BLaER1 treated with 17β-estradiol and CSF1 and Interleukin-3, amounts not matched to agents 10 nM and 100 nM (cell line): Measurements from ENCODE around the gene AEBP1.

Experiments used
- H3K27ac ChIP-seq, 11 experiments: shearing (Covaris generic); formaldehyde crosslinking; 2 replicates each; pipeline ENCODE4 v1.8.1; 2022
- H3K27me3 ChIP-seq, 11 experiments: shearing (Covaris generic); formaldehyde crosslinking; 2 replicates each; pipeline ENCODE4 v1.8.1; 2022
- H3K36me3 ChIP-seq, 11 experiments: shearing (Covaris generic); formaldehyde crosslinking; 2 replicates each; pipeline ENCODE4 v1.8.1; 2022
- H3K4me1 ChIP-seq, 10 experiments: shearing (Covaris generic); formaldehyde crosslinking; 2 replicates each; pipeline ENCODE4 v1.8.1; 2022
- H3K4me2 ChIP-seq, 11 experiments: shearing (Covaris generic); formaldehyde crosslinking; 2 replicates each; pipeline ENCODE4 v1.8.1; 2022
- H3K4me3 ChIP-seq, 10 experiments: shearing (Covaris generic); formaldehyde crosslinking; 2 replicates each; pipeline ENCODE4 v1.8.1; 2022
- H3K9ac ChIP-seq, 11 experiments: shearing (Covaris generic); formaldehyde crosslinking; 2 replicates each; pipeline ENCODE4 v1.8.1; 2022
- H3K9me3 ChIP-seq, 11 experiments: shearing (Covaris generic); formaldehyde crosslinking; replicated peaks in 1 of 11; 2 replicates each; pipeline ENCODE4 v1.8.1; 2022
- H4K20me1 ChIP-seq, 11 experiments: shearing (Covaris generic); formaldehyde crosslinking; 2 replicates each; pipeline ENCODE4 v1.8.1; 2022
- Cebpa-rat ChIP-seq, 11 experiments: shearing (Covaris generic); IDR thresholded peaks; 2 replicates each; pipeline ENCODE4 v1.8.1; 2022

AEBP1 gene

DNA sequence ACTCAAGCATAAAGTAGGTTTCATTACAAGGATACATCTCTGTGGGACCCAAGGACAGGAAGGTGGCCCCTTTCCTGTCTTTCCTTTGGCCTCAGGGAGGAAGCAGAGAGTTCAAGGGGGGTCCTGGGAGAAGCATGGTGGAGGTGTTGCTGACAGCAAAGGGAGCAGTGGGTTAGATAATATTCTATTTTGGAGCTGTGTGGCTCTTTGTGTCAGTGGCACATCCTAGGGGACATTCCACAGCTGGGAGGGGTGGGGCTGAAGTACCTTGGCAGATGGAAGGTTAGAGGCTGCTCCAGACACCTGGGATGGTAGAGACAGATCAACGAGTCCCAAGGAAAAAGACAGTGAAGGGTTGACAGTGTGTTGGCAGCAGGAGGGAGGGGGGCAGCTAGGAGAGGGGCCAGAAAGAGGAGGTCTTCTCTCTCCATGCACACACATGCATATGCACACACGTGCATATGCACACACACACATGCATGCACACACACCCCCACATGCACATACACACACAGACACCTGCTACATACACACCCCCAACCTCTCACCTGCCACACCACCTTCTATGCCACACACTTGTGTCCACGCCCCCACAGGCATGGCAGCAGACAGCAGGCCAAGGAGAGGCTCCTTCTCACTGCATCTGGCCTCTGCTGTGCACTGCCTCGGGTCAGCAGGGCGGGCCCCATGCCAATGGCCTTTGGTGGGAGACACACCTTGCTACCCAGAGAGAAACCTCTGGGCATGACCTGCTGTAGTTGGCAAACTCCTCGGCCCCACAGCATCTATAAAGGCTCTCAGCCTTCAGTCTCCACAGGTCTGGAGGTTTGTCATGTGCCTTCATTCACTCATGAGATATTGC lies 24.8 kb downstream of the AEBP1 start:
- no peaks in the 10 kb centered on the region for H3K36me3 ChIP-seq
- no peaks in the 10 kb centered on the region for H4K20me1 ChIP-seq
- TF ChIP-seq Cebpa-rat (IDR thresholded peaks at IDR 0.05): no peak
- peaks cover 48 to 79% (median 68%) of the 10 kb centered on the region in 10 experiments for H3K4me1 ChIP-seq
- H3K9me3 ChIP-seq: no peaks in the 10 kb centered on the region
- H3K4me3 ChIP-seq: peak overlapping the region in 1 of 10 experiments; percentile 28; a peak in 1 of 20 replicates
- peak overlapping the region; percentile 27 to 86 (median 72); a peak in 21 of 22 replicates for H3K27ac ChIP-seq
- H3K4me2 ChIP-seq: peak overlapping the region; percentile 68 to 93 (median 85)
- no peaks in the 10 kb centered on the region for H3K27me3 ChIP-seq
- peak overlapping the region in 9 of 11 experiments; percentile 19 to 66 (median 36); a peak in 13 of 22 replicates for H3K9ac ChIP-seq

DNA sequence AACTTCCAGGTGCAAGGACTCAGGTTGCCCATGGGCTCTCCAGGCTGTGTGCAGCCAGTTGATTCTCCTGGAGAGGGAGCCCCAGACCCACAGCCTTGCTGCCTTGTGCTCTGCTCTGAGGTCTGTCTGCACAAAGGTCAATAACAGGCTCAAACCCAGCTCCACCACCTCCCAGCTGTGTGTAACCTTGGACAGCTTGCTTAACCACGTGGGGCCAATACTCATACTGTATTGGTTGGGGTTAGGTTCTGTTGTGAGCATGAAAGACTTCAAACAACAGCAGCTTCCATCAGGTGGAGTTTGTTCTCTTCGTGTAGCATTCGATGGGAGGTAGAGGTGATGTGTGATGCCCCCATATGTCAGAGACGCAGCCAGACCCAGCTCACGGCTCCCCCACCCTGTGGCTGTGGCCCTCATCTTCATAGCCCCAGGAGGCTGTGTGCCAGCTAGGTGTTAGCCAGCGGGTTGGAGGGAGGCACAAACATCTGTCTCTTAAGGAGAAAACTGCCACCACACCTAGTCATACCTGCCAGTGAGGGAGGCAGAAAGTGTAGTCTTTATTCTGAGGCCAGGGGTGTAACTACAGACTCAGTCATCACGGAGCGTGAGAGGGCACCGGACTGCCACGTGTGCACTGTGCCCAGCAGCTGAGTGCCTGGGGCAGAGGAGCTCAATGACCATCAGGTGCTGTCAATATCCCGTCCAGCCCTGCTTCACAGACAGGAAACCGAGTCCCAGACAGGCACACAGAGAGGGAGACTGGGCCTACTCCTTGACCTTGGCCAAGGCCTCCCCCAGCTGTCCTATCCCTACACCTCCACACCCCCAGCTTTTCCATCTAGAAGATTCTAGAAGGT lies 27.3 kb downstream of the AEBP1 start:
- Histone ChIP-seq H3K36me3 (no peaks in the 10 kb centered on the region), H4K20me1 (no peaks in the 10 kb centered on the region), H3K27ac (peak overlapping the region in 1 of 11 experiments; percentile 86; a peak in 1 of 22 replicates), H3K9me3 (no peaks in the 10 kb centered on the region), H3K9ac (no peak overlapping the region), H3K4me2 (peak overlapping the region in 8 of 11 experiments; percentile 4 to 93 (median 88); a peak in 11 of 22 replicates), H3K4me3 (no peak overlapping the region), H3K27me3 (no peaks in the 10 kb centered on the region), H3K4me1 (peaks cover 44 to 68% (median 62%) of the 10 kb centered on the region in 10 experiments)
- no peak for TF ChIP-seq Cebpa-rat (IDR thresholded peaks at IDR 0.05)

DNA sequence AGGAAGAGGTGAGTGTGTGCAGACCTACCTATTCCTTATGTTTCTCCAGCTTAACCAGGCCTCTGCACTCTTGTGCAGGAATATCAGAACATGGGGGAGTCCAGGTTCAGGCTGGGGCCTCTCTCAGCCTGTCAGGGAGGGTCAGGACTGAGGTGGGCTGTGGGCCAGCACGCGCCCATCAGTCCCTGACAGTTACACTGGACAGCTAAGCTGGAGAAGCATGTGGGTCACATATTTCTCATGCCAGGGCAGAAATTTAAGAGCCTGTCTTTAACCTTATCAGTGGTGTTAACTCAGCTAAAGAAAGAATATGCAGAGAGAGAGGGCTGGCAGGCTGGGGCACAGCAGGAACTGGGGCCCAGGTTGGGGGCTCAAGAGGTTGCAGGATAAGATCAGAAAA lies 27.9 kb downstream of the AEBP1 start:
- H4K20me1 ChIP-seq: no peaks in the 10 kb centered on the region
- H3K9me3 ChIP-seq: no peaks in the 10 kb centered on the region
- no peak for TF ChIP-seq Cebpa-rat (IDR thresholded peaks at IDR 0.05)
- H3K27me3 ChIP-seq: no peaks in the 10 kb centered on the region
- H3K27ac ChIP-seq: no peak overlapping the region
- H3K4me1 ChIP-seq: peaks cover 41 to 62% (median 56%) of the 10 kb centered on the region in 10 experiments
- H3K9ac ChIP-seq: no peak overlapping the region
- no peaks in the 10 kb centered on the region for H3K36me3 ChIP-seq
- H3K4me3 ChIP-seq: no peak overlapping the region
- H3K4me2 ChIP-seq: peak overlapping the region in 1 of 11 experiments; percentile 89; a peak in 1 of 22 replicates

DNA sequence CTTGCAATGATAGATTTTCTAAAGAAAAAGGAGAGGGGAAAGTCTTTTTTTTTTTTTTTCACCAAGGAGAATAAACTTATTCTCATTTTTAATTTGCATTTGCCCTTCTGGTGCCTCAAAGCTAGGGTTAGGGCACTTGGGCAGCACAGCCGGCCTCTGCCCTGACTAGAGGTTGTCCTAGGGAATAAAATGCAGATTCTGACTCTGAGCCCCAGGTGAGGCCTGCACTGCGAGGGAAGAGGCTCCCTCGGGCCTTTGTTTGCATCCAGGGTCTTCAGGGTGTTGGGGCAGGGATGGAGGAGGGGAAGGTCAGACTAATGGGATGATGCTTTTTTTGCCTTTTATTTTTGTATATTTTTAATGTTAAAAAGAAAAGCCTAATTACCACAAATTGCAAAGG lies 29.1 kb downstream of the AEBP1 start:
- TF ChIP-seq Cebpa-rat (IDR thresholded peaks at IDR 0.05): no peak
- H3K4me2 ChIP-seq: peak overlapping the region in 4 of 11 experiments; percentile 15 to 46 (median 28); a peak in 4 of 22 replicates

DNA sequence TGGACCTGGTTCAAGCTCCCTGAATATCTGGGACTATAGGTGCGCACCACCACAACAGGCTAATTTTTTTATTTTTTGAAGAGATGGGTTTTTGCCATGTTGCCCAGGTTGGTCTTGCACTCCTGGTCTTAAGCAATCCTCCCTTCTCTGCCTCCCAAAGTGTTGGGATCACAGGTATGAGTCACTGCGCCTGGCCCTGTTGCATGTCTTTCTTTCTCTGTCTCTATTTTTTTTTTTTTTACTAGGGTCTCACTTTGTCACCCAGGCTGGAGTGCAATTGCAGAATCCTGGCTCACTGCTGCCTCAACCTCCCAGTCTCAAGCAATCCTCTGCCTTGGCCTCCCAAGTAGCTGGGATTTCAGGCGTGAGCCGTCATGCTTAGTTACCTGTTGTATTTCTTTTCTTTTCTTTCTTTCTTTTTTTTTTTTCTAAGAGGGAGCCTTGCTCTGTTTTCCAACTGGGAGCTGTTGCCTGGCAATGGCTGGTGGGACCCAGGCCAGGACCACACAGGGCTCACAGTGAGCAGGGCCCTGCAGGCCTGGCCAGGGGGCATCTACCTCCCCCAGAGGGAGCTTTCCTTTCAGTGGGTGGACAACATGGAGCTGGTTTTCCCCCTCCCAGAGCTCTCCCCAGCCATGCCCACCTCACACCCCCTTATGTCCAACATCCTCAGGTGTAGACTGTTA lies 30.9 kb downstream of the AEBP1 start:
- no peak for TF ChIP-seq Cebpa-rat (IDR thresholded peaks at IDR 0.05)
- H3K27ac ChIP-seq: no peak overlapping the region
- H3K9me3 ChIP-seq: no peaks in the 10 kb centered on the region
- H3K4me3 ChIP-seq: no peak overlapping the region
- no peaks in the 10 kb centered on the region for H3K36me3 ChIP-seq
- peaks cover 13 to 31% (median 25%) of the 10 kb centered on the region in 10 experiments; a peak in 19 of 20 replicates for H3K4me1 ChIP-seq
- H3K9ac ChIP-seq: no peak overlapping the region
- H4K20me1 ChIP-seq: no peaks in the 10 kb centered on the region
- H3K4me2 ChIP-seq: peak overlapping the region in 7 of 11 experiments; percentile 2 to 45 (median 33); a peak in 7 of 22 replicates
- H3K27me3 ChIP-seq: no peaks in the 10 kb centered on the region

More for the DNA sequence above, 29.1 kb downstream of the AEBP1 start:
- H3K36me3 ChIP-seq: no peaks in the 10 kb centered on the region
- no peak overlapping the region for H3K4me3 ChIP-seq
- peaks cover 28 to 49% (median 43%) of the 10 kb centered on the region in 10 experiments for H3K4me1 ChIP-seq
- H3K9ac ChIP-seq: no peak overlapping the region; a peak in 1 of 22 replicates
- H3K27ac ChIP-seq: no peak overlapping the region
- no peaks in the 10 kb centered on the region for H3K27me3 ChIP-seq
- H4K20me1 ChIP-seq: no peaks in the 10 kb centered on the region
- H3K9me3 ChIP-seq: no peaks in the 10 kb centered on the region

DNA sequence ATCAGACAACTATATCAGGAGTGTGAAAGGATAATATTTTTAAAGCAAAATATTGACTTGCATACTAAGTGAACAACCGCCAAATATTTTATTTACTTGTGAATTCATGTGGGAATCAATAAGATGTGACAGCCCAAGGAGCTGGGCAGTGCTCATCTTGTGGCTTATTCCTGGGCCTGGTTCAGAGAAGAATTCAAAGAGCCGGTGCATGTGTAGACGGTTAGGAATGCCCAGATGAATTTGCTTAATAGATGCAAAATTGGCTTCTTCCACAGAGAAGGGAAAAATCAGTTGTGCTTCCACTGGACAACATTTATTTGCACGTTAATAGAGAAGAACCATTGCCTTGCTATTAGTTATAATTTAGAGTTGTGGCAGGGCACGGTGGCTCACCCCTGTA lies 32.6 kb downstream of the AEBP1 start:
- Histone ChIP-seq H3K4me2 (no peak overlapping the region), H4K20me1 (no peaks in the 10 kb centered on the region), H3K36me3 (no peaks in the 10 kb centered on the region), H3K4me3 (no peak overlapping the region), H3K9ac (no peak overlapping the region), H3K9me3 (no peaks in the 10 kb centered on the region), H3K27me3 (no peaks in the 10 kb centered on the region), H3K4me1 (peaks cover 7 to 25% (median 19%) of the 10 kb centered on the region in 10 experiments; a peak in 17 of 20 replicates), H3K27ac (no peak overlapping the region)
- TF ChIP-seq Cebpa-rat (IDR thresholded peaks at IDR 0.05): no peak

DNA sequence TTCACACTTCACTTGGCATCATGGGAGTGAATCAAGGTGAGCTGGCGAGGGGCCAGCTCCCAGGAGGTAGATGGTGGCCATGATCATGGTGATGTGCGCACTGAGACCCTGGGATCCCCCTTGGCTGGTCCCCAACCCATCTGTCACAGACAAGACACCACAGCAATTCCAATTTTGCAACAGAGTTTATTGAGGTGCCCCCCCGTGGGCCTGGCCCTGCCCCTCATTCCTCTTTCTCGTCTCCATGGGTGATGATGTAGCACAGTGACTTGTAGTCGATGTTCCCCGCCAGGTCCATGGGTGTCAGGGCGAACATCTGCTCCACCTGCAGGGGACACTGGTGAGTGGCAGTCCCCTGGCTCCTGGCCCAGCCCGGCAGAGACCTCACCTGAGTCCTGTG lies 34.6 kb downstream of the AEBP1 start:
- no peak for TF ChIP-seq Cebpa-rat (IDR thresholded peaks at IDR 0.05)
- H3K9ac ChIP-seq: no peak overlapping the region
- no peaks in the 10 kb centered on the region for H3K36me3 ChIP-seq
- H3K27ac ChIP-seq: no peak overlapping the region
- H4K20me1 ChIP-seq: no peaks in the 10 kb centered on the region
- no peaks in the 10 kb centered on the region for H3K27me3 ChIP-seq
- no peaks in the 10 kb centered on the region for H3K9me3 ChIP-seq
- H3K4me2 ChIP-seq: no peak overlapping the region
- peaks cover 0 to 23% (median 14%) of the 10 kb centered on the region in 10 experiments; a peak in 16 of 20 replicates for H3K4me1 ChIP-seq
- no peak overlapping the region for H3K4me3 ChIP-seq

DNA sequence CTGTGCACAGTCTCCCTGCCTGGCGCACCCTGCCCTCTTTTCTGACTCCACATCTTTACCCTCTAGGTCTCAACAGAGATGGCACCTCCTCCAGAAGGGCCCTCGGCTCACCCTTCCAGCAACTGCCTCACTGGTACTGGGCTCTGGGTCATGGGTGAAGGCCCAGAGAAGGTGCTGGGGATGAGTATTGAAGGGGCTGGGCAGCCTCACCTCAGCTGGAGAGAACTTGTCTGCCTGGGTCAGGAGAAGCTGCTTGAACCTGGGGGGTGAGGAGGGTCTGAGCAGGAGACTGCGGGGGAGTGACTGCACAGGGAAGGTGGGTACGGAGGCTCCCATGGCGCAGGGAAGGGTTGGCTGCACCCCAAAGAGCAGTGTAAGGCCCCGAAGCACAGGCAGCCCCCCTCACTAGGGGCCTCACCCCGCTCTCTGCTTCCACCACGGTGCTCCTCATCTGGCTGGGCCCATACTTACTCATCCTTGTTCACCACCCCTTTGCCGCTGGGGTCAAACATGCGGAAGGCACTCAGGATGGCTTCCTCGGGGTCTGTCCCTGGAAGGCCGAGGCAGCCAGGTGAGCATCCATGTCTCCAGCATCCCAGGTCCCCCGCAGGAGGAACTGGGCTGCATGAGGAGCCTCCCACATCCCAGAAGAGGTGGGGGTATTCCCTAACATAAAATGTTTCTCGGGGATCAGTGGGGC lies 35.3 kb downstream of the AEBP1 start:
- no peak for TF ChIP-seq Cebpa-rat (IDR thresholded peaks at IDR 0.05)
- H3K4me2 ChIP-seq: no peak overlapping the region
- no peak overlapping the region for H3K9ac ChIP-seq

More for the DNA sequence above, 35.3 kb downstream of the AEBP1 start:
- Histone ChIP-seq H4K20me1 (no peaks in the 10 kb centered on the region; a peak in 1 of 22 replicates), H3K36me3 (no peaks in the 10 kb centered on the region), H3K4me1 (peaks cover 0 to 20% (median 13%) of the 10 kb centered on the region in 10 experiments; a peak in 15 of 20 replicates), H3K9me3 (no peaks in the 10 kb centered on the region), H3K4me3 (no peak overlapping the region), H3K27ac (no peak overlapping the region), H3K27me3 (no peaks in the 10 kb centered on the region)
